ENCODE results near the gene NOL3. TPM values are rescaled to one million over a fixed set of nuclear protein-coding genes. Genes with fewer than 3 reads are reported as not detected.

Gene NOL3
- total RNA-seq, 1 donor from 2014 or later, result 19.2 TPM

DNA sequence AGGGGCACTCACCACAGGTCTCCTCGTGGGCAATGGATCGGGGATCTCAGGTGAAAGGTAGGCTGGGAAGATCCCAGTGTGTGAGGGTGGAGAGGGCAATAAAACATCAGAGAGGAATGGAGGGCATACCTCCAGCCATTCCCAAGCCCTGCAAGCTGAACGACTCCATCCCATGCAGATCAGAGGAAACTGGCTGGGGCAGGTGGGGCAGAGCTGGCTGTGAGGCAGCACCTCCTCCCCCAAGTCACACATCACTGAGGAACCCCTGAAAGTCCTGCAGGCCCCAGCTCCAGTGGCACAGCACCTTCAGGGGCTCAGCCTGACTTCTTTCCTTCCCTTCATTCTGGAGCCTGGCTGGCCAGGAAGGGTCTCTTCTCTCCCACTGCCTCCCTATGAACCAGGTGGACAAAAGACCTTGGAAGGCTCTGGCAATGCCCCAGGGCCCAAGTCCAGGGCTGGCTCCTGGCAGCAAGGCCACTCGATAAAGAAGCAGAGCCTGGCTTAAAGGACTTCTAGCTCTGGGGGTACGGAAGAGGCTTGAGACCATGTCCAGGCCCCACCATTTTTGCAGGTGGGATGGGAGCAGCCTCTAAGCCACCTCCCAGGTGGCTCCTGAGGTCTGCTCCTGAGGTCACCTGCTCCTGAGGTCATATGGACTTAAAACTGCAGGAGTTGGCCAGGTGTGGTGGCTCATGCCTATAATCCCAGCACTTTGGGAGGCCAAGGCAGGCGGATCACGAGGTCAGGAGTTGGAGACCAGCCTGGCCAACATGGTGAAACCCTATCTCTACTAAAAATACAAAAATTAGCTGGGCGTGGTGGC lies 43.1 kb downstream of the NOL3 start:
- Histone ChIP-seq H3K27me3 (no peaks in the 10 kb centered on the region), H3K4me3 (no peak overlapping the region), H3K4me1 (no peaks in the 10 kb centered on the region), H3K36me3 (no peaks in the 10 kb centered on the region), H3K9me3 (no peaks in the 10 kb centered on the region), H3K27ac (no peak overlapping the region)
- TF ChIP-seq POLR2A (IDR thresholded peaks at IDR 0.05) (no peak), POLR2AphosphoS5 (IDR thresholded peaks at IDR 0.05; ENCODE audit: insufficient read depth in 1 of 2, low read depth in 1 of 2) (no peak)
- TF ChIP-seq, protein P1, sequence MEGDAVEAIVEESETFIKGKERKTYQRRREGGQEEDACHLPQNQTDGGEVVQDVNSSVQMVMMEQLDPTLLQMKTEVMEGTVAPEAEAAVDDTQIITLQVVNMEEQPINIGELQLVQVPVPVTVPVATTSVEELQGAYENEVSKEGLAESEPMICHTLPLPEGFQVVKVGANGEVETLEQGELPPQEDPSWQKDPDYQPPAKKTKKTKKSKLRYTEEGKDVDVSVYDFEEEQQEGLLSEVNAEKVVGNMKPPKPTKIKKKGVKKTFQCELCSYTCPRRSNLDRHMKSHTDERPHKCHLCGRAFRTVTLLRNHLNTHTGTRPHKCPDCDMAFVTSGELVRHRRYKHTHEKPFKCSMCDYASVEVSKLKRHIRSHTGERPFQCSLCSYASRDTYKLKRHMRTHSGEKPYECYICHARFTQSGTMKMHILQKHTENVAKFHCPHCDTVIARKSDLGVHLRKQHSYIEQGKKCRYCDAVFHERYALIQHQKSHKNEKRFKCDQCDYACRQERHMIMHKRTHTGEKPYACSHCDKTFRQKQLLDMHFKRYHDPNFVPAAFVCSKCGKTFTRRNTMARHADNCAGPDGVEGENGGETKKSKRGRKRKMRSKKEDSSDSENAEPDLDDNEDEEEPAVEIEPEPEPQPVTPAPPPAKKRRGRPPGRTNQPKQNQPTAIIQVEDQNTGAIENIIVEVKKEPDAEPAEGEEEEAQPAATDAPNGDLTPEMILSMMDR (IDR thresholded peaks at IDR 0.05), result no peak
- intact Hi-C loops (cut with DNase I), result no loop called here
- no peak for DNase-seq (ENCODE audit: extremely low spot score in 2 of 2)

DNA sequence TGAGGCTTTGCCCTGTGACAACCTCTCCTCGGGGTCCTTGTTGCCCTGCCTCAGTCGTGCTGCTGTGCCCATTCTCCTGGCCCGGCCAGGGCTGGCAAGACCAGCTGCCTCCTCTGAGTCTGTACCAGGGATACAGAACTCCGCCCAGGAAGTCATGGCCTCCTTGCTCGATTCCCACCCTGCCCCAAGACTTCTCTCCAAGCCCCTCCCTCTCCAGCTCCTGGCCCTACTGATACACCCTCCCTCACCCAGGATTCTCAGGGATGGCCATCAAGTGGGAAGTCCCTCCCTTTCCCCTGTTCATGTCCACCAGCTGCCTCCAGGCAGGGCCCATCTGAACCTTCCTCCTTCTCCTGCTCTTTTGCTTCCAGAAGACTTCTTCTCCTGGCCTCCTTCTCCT lies 45.4 kb downstream of the NOL3 start:
- TF ChIP-seq POLR2AphosphoS5 (IDR thresholded peaks at IDR 0.05; ENCODE audit: insufficient read depth in 1 of 2, low read depth in 1 of 2) (no peak), POLR2A (IDR thresholded peaks at IDR 0.05) (no peak)
- TF ChIP-seq, protein P1 (IDR thresholded peaks at IDR 0.05), result no peak
- H3K36me3 ChIP-seq, result no peaks in the 10 kb centered on the region
- intact Hi-C loops (cut with DNase I), result no loop called here

DNA sequence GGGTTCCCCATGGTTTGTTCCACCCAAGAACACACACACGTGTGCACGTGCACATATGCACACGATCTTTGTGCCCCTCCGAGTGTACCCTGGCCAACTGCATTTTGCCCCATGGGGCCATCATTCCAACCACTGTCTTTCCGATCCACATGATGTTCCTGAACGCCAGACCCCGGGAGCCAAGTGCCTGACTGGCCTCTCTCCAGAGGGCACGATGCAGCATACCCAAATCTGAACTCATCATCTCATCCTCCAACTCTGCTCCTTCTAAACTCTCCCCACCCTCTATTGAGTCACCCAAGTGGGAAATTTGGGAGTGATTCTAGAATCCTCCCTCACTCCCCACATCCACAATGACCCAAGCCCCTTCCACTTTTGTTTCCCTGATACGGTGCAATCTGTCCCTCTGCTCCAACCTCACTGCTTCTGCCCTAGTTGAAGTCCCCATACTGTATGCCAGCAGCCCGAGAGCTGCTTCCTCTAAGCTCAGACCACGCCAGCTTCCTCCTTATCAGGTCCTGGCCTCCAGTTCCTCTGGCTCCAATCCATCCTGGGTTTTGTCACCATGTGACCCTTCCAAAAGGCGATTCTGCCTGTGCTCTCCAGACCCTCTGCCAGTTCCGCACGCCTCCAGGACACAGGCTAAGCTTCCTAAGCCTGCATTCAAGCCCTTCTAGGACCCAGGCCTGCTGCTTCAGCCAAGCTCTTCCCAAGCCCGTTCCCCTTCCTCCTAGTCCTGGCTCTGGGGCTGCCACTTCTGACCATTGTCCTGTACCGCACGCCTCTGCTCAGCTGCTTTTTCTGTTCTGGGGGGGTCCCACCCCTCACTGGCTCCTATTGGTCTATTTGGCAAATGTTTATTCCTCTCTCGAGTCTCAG lies 46.5 kb downstream of the NOL3 start:
- Histone ChIP-seq H3K27me3 (no peaks in the 10 kb centered on the region), H3K9me3 (no peaks in the 10 kb centered on the region), H3K4me1 (no peaks in the 10 kb centered on the region), H3K4me3 (no peak overlapping the region), H3K27ac (no peak overlapping the region), H3K36me3 (no peaks in the 10 kb centered on the region)
- intact Hi-C loops (cut with DNase I), result no loop called here
- no peak for DNase-seq (ENCODE audit: extremely low spot score in 2 of 2)
- TF ChIP-seq POLR2A (IDR thresholded peaks at IDR 0.05) (no peak), POLR2AphosphoS5 (IDR thresholded peaks at IDR 0.05; ENCODE audit: insufficient read depth in 1 of 2, low read depth in 1 of 2) (no peak)
- TF ChIP-seq, protein P1 (IDR thresholded peaks at IDR 0.05), result no peak

More for the DNA sequence above, 45.4 kb downstream of the NOL3 start:
- no peaks in the 10 kb centered on the region for H3K4me1 ChIP-seq
- no peaks in the 10 kb centered on the region for H3K27me3 ChIP-seq
- H3K9me3 ChIP-seq, result no peaks in the 10 kb centered on the region
- H3K4me3 ChIP-seq, result no peak overlapping the region
- DNase-seq (ENCODE audit: extremely low spot score in 2 of 2), result no peak
- H3K27ac ChIP-seq, result no peak overlapping the region

DNA sequence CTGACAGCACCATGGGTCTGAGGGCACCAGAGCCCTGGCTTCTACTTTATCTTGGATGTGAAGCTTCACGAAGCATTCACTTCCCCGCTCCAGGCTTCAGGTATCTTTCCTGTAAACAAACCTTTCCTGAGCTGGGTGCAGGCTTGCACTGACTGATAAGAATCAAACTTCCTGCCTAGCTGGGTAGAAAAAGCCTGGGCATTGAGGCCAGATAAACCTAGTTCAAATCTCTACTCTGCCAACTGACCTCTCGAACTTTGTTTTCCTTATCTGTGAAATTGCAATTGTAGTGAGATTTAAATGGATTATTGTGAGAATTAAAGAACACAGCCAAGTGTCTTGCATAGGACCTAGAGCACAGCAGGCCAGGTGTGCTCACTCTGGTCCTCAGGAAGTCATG lies 53.7 kb downstream of the NOL3 start:
- Histone ChIP-seq H3K27me3 (no peaks in the 10 kb centered on the region), H3K9me3 (no peaks in the 10 kb centered on the region), H3K4me3 (no peak overlapping the region), H3K27ac (no peak overlapping the region), H3K36me3 (peaks cover 0 to 8% of the 10 kb centered on the region in 2 donors), H3K4me1 (peaks cover 21% of the 10 kb centered on the region)
- DNase-seq (ENCODE audit: extremely low spot score in 2 of 2), result no peak
- intact Hi-C loops (cut with DNase I), result no loop called here
- TF ChIP-seq, protein P1 (IDR thresholded peaks at IDR 0.05), result no peak
- no peak for TF ChIP-seq POLR2A (IDR thresholded peaks at IDR 0.05)
- no peak for TF ChIP-seq POLR2AphosphoS5 (IDR thresholded peaks at IDR 0.05; ENCODE audit: insufficient read depth in 1 of 2, low read depth in 1 of 2)

MicroRNAs within 50 kb of the gene (microRNA counts, 767-probe panel; counts per million panel counts)
- 238 to 261 counts per million in 2 donors for microRNA hsa-miR-328

Small RNA genes lying within 50 kb of the gene (microRNA-seq; reads per million reads assigned to microRNA genes)
- gene MIR328 (ENCODE audit: borderline number of aligned reads, borderline replicate concordance), result 170 reads per million, percentile 60 among the genes with 10 or more reads in this experiment

Small RNA genes lying within 50 kb of the gene (small RNA-seq; reads per million reads assigned to genes)
- 8.9 reads per million, percentile 92 among the genes with 10 or more reads in this experiment for gene MIR328

Other genes with a start within 250 kb of the NOL3 start
- gene RRAD, start 245.0 kb upstream of the NOL3 start, total RNA-seq, result 49.1 TPM
- gene CIAO2B, start 236.1 kb upstream of the NOL3 start, total RNA-seq, result 105 TPM
- 55.7 TPM for gene CES2, start 235.0 kb upstream of the NOL3 start, total RNA-seq
- gene CES3, start 209.3 kb upstream of the NOL3 start, total RNA-seq, result 0.98 TPM
- 12.5 TPM for gene CES4A, start 181.9 kb upstream of the NOL3 start, total RNA-seq
- 33.9 TPM for gene CBFB, start 141.4 kb upstream of the NOL3 start, total RNA-seq
- 23.3 TPM for gene PHAF1, start 60.6 kb upstream of the NOL3 start, total RNA-seq
- gene B3GNT9, start 19.5 kb upstream of the NOL3 start, total RNA-seq, result 12.8 TPM
- 22.3 TPM for gene TRADD, start 10.6 kb upstream of the NOL3 start, total RNA-seq
- 31.4 TPM for gene FBXL8, start 10.6 kb upstream of the NOL3 start, total RNA-seq
- gene HSF4, start 5.8 kb upstream of the NOL3 start, total RNA-seq, result 54.3 TPM
- gene MATCAP1, start 13.4 kb downstream of the NOL3 start, total RNA-seq, result 17.4 TPM
- 2.5 TPM for gene EXOC3L1, start 19.6 kb downstream of the NOL3 start, total RNA-seq
- gene E2F4, start 21.6 kb downstream of the NOL3 start, total RNA-seq, result 78.1 TPM
- 21.6 TPM for gene ELMO3, start 28.6 kb downstream of the NOL3 start, total RNA-seq
- 48.9 TPM for gene TMEM208, start 56.6 kb downstream of the NOL3 start, total RNA-seq
- 17.2 TPM for gene FHOD1, start 76.9 kb downstream of the NOL3 start, total RNA-seq
- 0.49 TPM for gene SLC9A5, start 78.4 kb downstream of the NOL3 start, total RNA-seq
- 9.8 TPM for gene PLEKHG4, start 109.0 kb downstream of the NOL3 start, total RNA-seq
- gene KCTD19, start 156.2 kb downstream of the NOL3 start, total RNA-seq, result not detected
- not detected for gene LRRC36, start 156.3 kb downstream of the NOL3 start, total RNA-seq
- 28.2 TPM for gene TPPP3, start 223.0 kb downstream of the NOL3 start, total RNA-seq
- gene ZDHHC1, start 245.9 kb downstream of the NOL3 start, total RNA-seq, result 22.3 TPM